ENCODE data around the gene CDK6.

GRCh38 chr7:92697012-92697411 is 139.4 kb downstream of the CDK6 start:
- TF ChIP-seq CREB1 (CRISPR knock-in tag; IDR thresholded peaks at IDR 0.05; ENCODE audit: low read depth), result no peak
- no peak for TF ChIP-seq CTCF (conservative IDR thresholded peaks at IDR 0.05; ENCODE audit: low read depth in 2 of 2)
- no peak for TF ChIP-seq EZH2 (IDR thresholded peaks at IDR 0.05; ENCODE audit: low read depth, unreplicated experiment)
- TF ChIP-seq POLR2AphosphoS5 (IDR thresholded peaks at IDR 0.05; ENCODE audit: low read depth), result no peak
- TF ChIP-seq ZNF462 (CRISPR knock-in tag; IDR thresholded peaks at IDR 0.05), result no peak
- no peak for TF ChIP-seq JUNB (IDR thresholded peaks at IDR 0.05; ENCODE audit: unreplicated experiment)
- TF ChIP-seq NANOG (IDR thresholded peaks at IDR 0.05; ENCODE audit: borderline replicate concordance), result no peak
